GM19328 (cell line): ENCODE results near the gene PPP1CB.
"Not testable (repeated sequence)": the region's sequence is repeated elsewhere in the genome, so short reads cannot be mapped to it uniquely, and the experiment has no call there.

Source experiments
- ATAC-seq: cut with Tn5 transposase; IDR thresholded peaks from one replicate; pipeline ENCODE4 v1.9.1; 2021; ENCODE audit warnings: mild to moderate bottlenecking, moderate library complexity; ENCODE audit not compliant: unreplicated experiment

PPP1CB gene

DNA sequence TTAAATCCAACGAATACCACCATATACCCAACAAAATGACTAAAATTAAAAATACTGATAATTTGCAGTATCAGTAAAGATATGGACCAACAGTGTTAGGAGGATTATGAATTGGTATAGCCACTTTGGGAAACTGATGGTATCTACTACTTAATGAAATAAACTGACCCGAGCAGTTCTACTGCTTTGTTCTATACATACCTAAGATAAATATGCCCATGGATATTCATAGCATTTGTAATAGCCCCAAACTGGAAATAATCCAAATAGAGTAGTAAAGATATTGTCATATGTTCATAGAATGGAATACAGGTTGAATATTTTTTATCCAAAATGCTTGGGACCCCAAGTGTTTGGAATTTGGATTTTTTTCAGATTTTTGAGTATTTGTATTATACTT lies 20.7 kb downstream of the PPP1CB start:
- ATAC-seq = no peak

DNA sequence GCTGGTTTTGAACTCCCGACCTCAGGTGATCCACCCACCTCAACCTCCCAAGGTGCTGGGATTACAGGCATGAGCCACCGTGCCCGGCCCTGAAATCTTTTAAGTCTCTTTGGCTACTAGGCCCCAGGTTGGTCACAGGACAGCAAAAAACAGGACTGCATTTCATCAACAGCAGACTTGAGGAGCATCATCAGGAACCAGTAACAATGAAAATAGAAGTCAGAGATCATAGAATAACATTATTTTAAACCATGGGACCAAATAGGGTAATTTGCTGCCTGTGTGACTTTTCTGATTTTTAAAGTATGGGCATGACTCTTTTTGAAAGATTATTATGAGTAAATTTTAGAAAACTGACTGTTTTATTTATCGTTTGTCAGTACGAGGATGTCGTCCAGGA lies 24.8 kb downstream of the PPP1CB start:
- ATAC-seq = no peak

DNA sequence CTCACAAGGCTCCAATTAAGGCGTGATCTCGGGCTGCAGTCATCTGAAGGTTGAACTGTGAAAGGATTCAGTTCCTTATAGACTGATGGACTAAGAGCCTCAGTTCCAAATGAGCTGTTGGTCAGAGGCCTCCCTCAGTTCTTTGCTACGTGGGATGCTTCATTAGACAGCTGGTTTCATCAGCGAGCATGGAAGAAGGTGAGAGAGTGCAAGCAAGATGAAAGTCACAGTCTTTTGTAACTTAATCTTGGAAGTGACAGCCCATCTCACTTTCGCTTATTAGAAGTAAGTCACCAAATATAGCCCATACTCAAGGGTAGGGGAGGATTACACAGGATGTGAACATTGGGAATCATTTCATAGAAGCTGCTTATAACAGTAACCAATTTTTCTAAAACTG lies 26.8 kb downstream of the PPP1CB start:
- ATAC-seq = no peak

DNA sequence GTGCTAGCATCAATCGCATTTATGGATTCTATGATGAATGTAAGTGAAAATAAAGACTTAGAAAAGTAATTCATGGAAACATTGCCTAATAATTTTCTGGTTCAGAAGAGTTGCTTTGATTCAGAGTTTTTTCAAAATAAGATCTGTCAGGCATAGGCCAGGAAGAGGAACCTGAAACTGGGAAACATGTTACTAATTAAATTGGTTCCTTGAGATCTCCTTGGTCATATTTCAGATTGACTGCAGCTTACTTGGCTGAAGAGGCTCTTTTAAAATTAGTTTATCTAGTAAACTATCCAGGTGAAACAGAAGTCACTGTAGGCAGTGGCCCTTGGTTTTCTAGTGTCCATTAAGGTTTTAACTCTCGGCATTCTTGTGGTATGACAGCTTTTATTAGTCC lies 27.4 kb downstream of the PPP1CB start:
- ATAC-seq = no peak

DNA sequence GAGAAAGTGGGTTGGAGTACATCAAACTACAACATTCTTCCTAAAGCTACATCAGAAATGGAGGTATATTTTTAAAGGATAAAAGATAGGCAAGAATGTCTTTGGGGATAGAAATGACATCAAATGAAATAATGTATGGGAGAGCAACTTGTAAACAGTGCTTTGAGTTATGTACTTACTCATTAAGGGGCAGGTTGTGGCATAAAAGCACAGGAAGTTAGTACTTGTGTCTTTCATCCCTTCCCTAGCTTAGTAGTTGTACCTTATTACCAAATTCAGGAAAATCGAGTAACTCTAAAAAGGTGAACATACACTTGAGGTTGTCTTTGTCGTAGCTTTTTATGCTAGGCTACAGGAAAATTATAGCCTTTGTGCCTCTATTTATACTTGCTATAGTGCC lies 28.9 kb downstream of the PPP1CB start:
- no peak for ATAC-seq

DNA sequence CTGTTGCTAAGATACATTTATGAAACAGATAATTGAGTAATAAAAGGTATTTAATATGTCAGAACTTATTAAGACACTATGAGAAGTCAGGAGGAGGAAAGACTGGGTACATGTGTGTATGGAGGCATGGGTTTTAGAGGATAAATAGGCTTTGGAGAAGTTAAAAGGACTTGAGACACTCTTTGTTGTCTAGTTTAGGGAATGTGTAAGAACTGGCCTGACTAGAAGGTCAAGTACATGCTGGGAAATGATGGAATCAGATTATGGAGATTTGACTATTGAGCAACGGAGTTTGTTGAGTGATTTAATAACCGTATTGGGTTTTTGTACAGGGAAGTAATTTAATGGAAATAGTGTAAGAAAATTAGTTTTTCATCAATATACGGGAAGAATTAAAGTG lies 30.8 kb downstream of the PPP1CB start:
- ATAC-seq = no peak

DNA sequence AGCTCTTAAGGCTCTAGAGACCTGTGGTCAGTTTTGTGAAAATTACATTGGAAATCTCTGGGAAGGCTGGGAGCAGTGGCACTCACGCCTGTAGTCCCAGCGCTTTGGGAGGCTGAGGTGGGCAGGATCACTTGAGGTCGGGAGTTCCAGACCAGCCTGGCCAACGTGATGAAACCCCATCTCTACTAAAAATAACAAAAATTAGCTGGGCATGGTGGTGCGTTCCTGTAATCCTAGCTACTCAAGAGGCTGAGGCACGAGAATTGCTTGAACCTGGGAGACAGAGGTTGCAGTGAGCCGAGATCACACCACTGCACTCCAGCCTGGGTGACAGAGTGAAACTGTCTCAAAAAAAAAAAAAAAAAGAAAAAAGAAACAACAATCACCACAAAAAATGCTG lies 32.9 kb downstream of the PPP1CB start:
- ATAC-seq = not testable (repeated sequence)

DNA sequence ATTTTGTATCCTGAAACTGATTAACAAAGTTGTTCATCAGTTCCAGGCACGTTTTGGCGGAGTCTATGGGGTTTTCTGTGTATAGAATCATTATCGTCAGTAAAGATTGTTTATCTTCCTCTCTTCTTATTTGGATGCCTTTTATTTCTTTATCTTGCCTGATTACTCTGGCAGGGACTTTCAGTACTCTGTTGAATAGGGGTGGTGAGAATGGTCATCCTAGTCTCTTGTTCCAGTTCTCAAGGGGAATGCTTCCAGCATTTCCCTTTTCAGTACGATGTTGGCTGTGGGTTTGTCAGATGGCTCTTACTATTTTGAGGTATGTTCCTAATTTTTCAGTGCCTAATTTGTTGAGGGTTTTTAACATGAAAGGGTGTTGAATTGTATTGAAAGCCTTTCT lies 45.0 kb downstream of the PPP1CB start:
- no peak for ATAC-seq

DNA sequence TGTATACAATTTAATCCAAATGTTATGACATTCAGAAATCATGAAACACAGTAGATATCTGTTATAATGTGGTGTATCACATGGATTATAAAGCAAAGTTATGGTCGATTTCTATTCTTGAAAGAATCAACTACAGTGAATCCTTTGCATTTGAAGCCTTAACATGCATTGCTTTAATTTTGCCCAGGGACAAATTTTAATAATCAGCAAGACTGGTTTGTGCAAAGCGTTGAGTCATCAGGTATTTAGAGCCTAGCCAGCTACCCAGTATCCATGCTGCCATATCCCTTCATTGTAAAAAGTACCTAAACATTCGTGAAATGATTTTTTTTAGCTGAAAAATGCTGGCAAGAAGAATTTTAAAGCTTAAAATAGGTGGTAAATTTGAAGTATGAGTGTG lies 50.1 kb downstream of the PPP1CB start:
- ATAC-seq = no peak

DNA sequence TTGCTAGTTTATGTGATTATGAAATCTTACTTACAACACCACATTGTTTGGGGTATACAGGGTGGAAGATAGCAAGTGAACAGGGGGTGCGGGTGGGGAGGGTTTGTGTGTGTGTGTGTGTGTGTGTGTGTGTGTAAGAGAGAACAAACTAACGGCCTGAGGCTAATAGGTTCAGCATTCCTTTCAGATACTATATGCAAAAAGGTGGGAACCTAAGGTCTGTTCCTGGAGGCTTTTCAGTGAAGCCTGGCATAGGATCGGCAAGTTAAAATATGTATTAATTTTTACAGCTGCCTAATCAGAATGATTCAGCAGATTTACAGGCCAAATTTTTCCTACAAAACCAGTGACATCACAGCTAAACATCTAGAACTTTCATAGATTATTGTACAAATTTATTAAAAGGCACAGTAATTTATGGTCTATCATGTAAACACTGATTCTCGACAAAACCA lies 51.4 kb downstream of the PPP1CB start:
- no peak for ATAC-seq

DNA sequence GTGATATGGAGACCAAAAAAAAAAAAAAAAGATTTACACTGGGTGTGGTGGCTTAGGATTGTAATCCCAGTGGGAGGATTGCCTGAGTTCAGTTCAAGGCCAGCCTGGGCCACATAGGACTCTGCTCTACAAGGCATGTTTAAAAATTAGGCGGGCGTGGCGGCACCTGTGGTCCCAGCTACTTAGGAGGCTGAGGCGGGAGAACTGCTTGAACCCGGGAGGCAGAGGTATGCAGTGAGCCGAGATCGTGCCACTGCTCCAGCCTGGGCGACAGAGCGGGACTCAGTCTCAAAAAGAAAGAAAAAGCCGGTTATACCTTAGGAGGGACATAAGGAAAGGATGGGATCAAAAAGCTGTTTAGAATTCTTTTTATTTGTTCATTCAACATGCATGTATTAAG lies 58.3 kb downstream of the PPP1CB start:
- no peak for ATAC-seq

DNA sequence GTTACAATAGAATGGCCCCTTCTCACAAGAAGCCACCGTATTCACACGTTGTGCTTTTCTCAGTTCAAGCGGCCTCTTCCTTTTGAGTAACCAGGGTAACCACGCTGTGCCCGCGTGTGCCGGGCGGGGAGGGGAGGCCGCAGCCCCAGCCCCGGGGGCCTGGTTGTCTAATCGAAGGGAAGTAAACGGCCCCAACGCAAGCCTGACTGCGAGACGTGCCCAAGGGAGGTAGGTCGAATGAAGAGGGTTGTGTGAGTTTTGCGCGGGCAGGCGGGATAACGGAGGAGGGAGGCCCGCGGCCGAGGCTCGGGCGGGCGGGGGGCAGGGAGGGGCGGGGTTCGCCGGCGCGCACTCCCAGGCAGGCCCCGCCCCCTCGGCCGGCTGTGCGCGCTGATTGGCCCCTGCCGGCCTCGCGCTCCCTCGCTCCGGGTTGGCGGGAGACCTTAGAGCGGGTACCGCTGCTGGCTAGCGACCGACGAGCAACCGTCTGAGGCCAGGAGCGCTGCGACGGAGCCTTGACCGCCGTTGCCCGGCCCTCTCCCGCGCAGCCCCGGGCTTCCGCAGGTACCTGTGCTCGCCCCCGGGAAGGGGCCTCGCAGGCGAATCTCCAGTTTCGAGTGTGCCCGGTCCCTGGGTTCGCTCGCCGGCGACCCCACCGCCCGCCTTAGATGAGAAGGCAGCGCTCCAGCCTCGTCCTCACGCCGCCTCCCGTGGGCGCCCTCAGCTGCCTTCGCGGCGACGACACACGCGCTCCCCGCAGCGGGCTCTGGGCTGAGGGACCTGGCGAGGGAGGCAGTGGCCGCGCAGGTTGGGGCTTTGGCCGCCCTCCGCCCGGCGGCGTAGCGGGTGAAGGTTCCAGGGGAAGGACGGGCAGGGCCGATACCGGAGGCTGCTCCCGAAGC lies 59.0 kb downstream of the PPP1CB start, which contains the start of gene SPDYA:
SPDYA (plus strand) TSS at position 451 of the 902 bp plus-strand sequence. CDS start 5,181 bp downstream, outside the sequence.
- peak; percentile 68 for ATAC-seq

DNA sequence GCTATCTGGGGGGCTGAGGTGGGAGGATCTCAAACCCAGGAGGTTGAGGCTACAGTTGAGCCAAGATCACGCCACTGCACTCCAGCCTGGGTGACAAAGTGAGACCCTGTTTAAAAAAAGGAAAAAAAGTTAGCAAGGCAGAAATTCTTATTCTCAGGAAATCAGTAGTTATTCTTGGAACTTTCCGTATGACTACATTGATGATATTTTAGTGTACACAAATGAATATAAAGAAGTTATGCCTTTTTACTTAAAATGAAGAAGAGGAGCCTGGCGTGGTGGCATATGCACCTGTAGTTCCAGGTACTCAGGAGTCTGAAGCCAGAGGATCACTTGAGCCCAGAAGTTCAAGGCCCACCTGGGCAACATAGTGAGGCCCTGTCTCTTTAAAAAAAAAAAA lies 66.4 kb downstream of the PPP1CB start:
- no peak for ATAC-seq

DNA sequence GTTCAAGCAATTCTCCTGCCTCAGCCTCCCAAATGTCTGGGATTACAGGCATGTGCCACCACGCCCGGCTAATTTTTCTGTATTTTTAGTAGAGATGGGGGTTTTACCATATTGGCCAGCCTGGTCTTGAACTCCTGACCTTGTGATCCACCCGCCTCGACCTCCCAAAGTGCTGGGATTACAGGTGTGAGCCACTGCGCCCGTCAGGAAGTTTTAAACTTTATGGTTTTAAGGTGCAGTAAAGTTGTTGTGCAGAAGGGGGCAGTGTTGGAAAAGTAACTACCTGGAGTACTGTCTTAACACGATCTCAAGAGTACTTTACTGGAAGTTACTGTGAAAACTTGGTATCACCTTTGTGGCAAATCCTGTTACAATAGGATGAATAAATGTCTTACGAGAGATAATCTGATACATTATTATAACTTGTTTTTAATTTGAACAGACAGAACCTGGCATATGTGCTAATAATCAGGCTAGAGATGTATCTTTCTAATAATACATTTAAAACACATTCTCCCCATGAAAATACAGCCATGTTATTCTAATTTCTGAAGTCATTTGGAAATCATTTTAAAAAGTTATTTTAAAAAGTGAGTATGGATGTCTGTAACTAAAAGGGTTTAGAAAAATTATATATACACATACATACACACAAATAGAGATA lies 69.8 kb downstream of the PPP1CB start:
- ATAC-seq = no peak

DNA sequence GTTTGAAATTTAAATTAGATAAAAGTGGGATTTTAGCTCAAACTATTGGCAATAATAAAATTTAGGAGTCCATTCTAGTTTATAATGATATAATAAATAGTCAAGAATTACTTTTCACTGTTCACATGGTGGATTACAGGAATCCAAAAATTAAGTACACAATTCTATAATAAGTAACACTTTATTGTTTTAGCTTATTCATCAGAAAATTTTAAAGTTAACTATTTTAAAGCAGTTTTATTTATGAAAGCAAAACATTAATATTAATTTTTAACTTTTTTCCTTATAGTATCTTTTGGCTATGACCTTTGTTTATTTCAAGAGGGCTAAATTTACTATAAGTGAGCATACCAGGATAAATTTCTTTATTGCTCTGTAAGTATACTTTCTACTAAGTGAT lies 70.4 kb downstream of the PPP1CB start:
- ATAC-seq = no peak

DNA sequence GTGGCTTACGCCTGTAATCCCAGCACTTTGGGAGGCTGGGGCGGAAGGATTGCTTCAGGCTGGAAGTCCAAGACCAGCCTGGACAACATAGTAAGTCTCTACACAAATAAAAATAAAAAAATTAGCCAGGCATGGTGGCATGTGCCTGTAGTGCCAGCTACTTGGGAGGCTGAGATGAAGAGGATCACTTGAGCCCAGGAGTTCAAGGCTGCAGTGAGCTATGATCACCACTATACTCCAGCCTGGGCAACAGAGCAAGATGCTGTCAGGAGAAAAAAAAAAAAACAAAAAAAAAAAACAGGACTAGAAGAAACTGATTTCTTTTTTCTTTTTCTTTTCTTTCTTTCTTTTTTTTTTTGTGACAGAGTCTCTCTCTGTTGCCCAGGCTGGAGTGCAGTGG lies 72.6 kb downstream of the PPP1CB start:
- ATAC-seq = no peak

DNA sequence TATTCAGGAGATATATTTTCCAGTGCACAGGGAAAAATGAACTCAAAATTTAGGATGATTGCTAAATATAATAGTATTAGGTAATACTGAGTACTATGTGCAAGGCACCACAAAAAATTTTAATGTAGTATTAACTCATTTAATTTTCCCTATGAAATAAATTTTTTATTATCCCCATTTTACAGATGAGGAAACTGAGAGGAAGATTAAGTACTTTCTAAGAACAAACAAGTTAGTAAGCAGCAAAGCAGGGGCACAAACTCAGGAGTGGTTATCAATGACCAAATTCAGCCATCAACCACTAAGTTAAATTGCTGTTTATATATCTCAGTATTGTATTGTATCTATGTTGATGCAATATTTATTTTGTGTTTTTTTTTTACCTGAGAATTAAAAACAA lies 73.2 kb downstream of the PPP1CB start:
- ATAC-seq = no peak

DNA sequence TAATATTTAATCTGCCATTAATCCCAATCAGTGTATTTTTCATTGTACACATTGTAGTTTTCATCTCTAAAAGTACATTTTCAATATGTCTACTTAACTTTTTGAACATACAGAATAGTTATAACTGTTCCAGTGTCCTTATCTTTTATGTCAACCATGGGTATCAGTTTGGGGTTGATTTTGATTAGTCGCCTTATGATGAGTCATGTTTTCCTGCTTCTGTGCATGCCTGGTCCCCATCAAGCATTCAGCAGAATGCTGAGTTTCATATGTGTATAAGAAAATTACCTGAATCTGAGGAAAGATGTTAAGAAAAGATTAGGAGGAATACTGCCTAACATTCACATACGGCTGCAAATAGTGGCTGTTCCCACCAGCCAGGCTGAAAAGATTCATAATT lies 76.8 kb downstream of the PPP1CB start:
- ATAC-seq = no peak

DNA sequence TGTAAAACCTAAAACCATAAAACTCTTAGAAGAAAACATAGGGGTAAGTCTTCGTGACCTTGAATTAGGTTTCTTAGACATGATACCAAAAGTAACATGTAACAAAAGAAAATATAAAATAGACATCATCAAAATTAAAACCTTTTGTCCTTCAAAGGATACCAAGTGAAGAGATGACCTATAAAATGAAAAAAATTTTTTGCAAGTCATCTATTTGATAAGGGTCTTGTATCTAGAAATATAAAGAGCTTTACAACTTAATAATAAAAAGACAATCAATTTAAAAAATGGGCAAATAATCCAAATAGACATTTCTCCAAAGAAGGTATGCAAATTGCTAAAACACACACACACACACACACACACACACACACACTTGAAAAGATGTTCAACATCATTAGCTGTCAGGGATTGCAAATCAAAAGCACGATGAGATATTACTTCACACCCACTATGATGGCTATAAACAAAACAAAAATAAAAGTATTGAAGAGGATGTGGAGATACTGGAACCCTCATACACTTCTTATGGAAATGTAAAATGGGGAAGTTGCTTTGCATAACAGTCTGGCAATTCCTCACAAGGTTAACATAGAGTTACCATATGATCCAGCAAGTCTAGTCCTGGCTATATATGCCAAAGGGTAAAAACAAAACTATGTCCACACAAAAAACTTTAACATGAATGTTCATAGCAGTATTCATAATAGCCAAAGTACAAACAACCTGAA lies 82.3 kb downstream of the PPP1CB start:
- no peak for ATAC-seq

DNA sequence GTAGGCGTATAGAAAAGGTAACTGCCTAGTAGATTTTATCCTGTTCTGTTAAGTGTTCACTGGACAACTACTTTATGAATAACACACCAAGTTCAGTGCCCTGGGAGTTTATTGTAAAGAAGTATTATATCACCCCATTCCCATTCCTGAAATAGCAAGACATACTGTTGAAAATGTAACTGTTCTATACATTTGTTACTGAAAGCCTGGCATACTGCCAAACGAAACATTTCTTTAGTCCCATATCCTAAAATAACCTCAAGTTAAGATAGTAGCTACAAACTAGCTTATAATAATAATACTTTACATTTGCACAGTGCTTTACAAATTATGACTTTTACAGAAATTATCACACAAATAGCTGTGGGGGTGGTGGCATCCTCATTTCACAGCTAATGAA lies 84.2 kb downstream of the PPP1CB start:
- ATAC-seq = no peak

DNA sequence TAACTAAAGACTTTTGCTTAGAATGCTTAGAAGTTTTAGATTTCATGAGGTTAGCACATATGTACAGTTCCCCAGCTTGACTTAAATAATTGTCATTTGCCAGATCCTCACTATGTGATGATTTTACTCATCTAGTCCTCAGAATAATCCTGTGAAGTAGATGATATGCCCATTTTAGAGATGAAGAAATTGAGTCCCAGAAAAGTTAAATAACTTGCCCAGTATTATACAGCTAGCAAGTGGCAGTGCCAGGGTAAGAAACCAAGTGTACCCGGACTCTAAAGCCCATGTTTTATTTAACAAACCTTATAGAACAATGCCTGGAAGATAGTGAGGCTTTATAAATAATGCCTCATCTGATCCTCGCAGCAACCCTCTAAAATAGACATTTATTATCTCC lies 87.3 kb downstream of the PPP1CB start:
- no peak for ATAC-seq

DNA sequence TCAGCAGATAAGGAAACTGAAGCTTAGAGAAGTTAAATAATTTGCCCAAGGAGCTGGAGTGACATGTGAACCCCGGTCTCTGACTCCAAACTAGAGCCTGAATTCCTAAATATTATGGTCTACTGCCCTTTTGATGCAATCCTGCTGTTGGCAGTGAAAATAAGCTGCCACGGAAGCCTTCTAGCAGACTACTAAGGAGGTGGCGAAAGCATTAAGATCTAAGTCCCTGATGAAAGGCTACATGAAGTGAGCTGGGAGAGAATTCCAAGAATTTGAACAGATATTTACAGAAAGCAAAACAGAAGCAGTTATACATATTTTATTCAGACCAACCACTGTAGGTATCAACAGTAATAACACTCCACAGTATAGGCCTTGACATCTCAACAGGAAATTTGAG lies 90.4 kb downstream of the PPP1CB start:
- no peak for ATAC-seq
